HL-60 (cell line): ENCODE data around the gene COL11A1.

Experiments used
- POLR2AphosphoS5 ChIP-seq: IDR thresholded peaks from 2 replicates; pipeline ENCODE4 v1.6.1; 2012; ENCODE audit warnings: low read depth
- REST ChIP-seq: IDR thresholded peaks from 2 replicates; pipeline ENCODE4 v1.6.1; 2012; ENCODE audit warnings: low read depth; ENCODE audit not compliant: insufficient replicate concordance
- TF ChIP-seq, protein P1 (sequence below): IDR thresholded peaks from one replicate; pipeline ENCODE4 v1.5.1; 2011; ENCODE audit warnings: low read length, control low read depth, inconsistent platforms; ENCODE audit not compliant: insufficient read depth

DNA sequence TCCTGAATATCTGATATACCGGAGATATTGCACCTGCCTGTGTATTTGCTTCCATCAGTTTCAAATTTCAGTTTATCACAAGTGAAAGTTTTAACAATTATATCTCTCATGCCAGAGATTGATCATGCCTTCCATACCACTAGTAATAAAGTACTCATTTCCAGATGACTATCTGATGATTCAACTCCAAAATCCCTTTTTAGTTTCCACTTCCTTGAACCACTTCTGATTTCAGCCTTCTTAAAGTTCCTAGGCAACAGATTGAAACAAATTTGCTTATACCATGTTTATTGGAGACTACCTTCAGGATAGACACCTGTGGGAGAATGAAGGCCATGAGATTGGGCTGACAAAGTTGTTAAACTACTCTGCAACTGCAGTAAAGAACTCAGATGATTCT lies 21.5 kb upstream of the COL11A1 start:
- TF ChIP-seq REST (no peak), POLR2AphosphoS5 (no peak)
- TF ChIP-seq, protein P1, sequence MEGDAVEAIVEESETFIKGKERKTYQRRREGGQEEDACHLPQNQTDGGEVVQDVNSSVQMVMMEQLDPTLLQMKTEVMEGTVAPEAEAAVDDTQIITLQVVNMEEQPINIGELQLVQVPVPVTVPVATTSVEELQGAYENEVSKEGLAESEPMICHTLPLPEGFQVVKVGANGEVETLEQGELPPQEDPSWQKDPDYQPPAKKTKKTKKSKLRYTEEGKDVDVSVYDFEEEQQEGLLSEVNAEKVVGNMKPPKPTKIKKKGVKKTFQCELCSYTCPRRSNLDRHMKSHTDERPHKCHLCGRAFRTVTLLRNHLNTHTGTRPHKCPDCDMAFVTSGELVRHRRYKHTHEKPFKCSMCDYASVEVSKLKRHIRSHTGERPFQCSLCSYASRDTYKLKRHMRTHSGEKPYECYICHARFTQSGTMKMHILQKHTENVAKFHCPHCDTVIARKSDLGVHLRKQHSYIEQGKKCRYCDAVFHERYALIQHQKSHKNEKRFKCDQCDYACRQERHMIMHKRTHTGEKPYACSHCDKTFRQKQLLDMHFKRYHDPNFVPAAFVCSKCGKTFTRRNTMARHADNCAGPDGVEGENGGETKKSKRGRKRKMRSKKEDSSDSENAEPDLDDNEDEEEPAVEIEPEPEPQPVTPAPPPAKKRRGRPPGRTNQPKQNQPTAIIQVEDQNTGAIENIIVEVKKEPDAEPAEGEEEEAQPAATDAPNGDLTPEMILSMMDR: no peak
